ENCODE measurements around the gene PHLPP1.

PHLPP1 gene

DNA sequence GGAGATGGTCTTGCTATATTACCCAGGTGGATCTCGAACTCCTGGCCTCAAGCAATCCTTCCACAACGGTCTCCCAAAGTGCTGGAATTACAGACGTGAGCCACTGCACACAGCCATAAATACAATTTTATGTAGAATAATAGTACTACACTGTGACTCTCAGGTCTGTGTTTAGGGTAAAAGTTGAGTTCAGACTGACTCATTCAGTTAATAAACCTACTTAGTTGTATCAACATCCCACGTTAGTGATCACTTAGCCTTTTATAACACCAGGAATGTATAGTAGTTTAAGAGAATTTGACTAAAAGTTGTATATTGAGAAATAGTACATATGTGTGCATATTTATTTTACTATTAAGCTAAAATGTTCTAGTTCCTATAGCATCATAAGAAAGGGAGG is 237.5 kb downstream of the PHLPP1 start:
- DNase-seq, result no peak

DNA sequence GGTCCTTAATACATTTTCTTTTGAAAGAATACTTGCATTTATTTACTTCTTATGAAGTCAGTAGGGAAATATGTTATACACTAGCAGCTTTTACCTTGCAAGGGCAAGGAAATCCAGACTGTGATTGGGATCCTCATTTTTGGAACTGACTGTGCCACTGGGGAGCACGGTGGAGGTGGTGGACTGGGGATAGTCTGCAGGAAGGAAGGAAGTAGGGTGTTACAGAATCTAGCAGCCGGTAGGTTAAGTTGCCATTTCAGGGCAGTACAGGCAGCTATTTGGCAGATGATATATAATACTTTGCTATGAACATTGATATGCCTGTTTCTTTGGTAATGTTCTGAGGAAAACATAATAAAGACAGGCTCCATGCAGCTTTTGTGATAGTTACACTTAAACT is 238.3 kb downstream of the PHLPP1 start:
- no peak for DNase-seq

DNA sequence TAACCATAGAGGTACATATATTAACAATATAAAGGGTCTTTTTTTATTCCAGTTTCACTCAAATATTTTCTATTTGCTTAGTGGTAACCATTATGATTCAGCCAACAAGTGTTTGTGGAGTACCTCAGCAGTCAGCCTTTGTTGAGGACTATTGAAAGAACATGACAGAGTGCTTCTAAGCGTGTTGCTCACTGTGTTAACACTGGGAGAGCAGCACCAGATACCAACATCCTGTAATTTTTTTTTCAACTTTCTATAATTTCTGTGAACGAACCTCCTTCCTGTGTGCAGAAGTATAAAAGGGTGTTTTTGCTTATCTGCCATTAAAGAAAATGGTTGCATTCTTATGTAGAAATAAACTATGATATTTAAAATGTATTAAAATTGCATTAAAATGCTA is 239.0 kb downstream of the PHLPP1 start:
- DNase-seq, result no peak

DNA sequence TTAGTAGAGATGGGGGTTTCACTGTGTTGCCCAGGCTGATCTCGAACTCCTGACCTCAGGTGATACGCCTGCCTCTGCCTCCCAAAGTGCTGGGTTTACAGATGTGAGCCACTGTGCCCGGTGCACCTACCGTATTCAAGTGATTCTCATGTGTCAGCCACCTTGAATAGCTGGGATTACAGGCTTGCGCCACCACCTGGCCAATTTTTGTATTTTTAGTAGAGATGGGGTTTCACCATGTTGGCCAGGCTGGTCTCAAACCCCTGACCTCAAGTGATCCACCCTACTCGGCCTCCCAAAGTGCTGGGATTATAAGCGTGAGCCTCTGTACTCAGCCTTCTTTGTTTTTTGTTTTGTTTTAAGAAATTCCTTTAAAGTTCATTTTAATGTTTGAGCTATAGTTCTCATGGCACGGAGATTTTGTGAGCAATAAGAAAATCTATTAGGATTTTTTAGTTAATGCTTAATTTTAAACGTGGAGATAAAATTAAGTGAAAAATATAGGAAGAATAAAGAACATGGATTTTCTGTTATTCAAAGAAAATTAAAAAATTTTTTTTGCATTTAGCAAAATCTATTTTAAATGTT is 242.6 kb downstream of the PHLPP1 start:
- DNase-seq, result peak; percentile 48 to 49

DNA sequence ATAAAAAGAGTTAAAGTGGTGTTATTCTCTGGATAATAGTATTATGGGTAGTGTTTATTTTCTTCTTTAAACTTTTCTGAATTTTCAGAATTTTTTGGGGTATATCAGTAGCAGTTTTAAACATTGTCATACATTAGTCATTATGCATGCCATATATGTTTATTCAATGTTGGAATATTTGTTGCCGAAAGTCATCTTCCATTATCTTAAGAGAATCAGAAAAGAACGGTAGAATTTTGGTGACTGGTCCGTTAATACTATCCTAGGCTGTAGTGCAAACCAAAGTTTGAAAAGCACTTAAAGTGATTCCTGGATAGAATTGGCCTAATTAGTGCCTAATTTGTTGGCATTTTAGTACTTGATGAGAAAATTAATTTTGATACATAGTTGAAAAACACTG is 244.1 kb downstream of the PHLPP1 start:
- DNase-seq, result no peak

DNA sequence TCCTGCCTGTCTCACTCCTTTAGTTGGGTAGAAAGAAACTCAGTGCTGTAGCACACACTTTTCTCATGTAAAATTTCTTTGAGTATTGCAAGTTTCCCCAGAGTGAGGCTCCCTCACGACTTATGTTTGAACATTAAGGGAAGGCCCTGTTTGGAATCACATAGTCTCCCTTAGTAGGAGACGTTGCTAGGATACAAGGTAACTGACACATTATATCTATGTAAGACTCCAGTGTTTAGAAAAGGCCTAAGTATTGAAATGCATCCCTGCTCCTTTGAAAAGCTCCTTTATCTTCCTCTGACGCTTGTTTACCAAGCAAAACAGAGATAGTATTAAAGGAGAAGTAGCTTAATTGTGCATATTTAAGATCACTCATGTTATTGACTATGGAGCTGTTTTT is 248.2 kb downstream of the PHLPP1 start:
- no peak for DNase-seq

DNA sequence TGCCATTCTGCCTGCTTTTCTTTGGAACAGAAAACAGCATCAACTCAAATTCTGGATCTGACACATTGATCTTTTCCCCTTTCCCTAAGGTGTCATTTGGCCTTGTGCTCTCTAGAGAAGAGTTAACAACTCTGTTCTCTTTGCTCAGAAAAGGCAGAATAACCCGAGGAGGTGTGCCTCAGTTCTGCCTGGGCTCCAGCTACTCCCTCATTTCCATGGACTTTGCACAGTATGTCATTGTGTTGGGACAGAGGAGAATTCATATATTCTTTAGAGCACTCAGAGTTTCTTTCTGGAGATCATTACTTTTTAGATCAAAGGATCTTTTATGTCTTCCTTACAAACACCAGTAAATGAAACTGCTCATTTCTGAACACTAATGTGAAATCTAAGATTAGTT is 249.1 kb downstream of the PHLPP1 start:
- DNase-seq, result no peak

DNA sequence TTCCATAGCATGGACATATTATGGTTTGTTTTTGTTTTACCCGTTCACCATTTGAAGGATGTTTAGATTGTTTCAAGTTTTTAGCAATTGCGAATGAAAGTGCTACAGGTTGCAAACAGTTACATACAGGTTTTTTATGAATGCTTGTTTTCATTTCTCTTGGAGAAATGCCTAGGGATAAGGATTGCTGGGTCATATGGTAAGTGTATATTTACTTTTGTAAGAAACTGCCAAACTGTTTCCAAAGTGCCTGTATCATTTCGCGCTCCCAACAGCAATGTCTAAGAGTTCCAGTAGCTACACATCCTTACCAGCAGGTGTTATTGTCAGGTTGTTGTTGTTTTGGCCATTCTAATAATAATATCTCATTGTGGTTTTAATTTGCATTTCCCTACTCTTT is 251.7 kb downstream of the PHLPP1 start:
- DNase-seq, result no peak

DNA sequence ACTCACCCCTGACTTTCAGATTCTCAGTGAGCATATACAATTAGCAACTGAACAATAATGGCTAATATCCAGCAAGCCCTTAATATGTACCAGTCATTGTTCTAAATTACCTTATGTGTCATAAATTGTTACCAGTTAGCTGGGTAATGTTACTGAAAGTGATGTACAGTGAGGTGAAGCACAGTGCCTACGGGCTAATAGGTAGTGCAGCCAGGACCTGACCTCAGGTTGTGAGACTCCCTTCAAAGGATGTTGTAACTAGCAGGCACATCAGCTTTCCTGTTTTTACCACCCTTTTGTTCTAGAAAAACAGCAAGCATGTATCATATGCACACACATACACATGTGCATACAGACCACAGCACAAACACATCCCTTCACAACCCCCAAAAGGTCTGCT is 258.3 kb downstream of the PHLPP1 start:
- no peak for DNase-seq

DNA sequence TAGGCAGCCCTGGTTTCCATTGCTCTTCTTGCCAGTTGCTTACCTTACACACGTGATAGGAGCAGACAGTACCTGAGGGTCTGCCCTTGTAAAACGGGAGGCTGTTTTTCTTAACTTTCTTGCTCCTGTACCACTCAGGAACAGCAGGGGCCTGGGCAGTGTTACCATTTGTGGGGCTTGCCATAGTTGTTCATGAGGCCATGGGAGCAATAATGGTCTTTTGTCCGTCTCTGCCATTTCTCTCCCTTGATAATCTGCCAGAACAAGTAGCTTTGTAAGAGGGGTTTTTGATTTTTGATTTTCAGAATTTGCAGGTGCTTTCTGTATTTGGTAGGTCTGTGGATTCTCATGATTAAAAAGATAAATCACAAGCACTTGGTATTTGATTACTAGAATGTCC is 259.0 kb downstream of the PHLPP1 start:
- DNase-seq, result no peak

GRCh38 chr18:62974928-62975675 is 259.8 kb downstream of the PHLPP1 start:
- no peak for DNase-seq

- DNase-seq, result no peak
Observed at GRCh38 chr18:62975785-62976184, 260.4 kb downstream of the PHLPP1 start.

DNA sequence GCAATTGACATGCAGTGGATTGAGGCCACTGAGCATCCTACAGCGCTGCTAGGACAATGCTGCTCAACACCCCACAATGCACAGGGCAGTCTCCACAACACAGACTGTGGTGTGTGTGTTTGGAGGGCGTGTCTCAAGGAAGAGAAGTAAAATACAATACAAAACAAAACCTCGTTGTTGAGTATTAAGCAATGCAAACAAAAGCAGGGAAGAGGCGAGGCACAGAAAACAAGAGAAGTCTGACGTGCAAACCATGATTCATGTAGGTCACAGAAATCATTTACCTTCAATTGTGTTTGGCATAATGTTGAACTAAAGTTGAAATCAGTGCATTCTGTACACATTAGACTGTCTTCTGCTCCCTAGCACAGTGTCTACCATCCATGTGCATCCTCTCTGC is 260.9 kb downstream of the PHLPP1 start:
- no peak for DNase-seq

GRCh38 chr18:62977512-62977911 is 262.2 kb downstream of the PHLPP1 start:
- no peak for DNase-seq

DNA sequence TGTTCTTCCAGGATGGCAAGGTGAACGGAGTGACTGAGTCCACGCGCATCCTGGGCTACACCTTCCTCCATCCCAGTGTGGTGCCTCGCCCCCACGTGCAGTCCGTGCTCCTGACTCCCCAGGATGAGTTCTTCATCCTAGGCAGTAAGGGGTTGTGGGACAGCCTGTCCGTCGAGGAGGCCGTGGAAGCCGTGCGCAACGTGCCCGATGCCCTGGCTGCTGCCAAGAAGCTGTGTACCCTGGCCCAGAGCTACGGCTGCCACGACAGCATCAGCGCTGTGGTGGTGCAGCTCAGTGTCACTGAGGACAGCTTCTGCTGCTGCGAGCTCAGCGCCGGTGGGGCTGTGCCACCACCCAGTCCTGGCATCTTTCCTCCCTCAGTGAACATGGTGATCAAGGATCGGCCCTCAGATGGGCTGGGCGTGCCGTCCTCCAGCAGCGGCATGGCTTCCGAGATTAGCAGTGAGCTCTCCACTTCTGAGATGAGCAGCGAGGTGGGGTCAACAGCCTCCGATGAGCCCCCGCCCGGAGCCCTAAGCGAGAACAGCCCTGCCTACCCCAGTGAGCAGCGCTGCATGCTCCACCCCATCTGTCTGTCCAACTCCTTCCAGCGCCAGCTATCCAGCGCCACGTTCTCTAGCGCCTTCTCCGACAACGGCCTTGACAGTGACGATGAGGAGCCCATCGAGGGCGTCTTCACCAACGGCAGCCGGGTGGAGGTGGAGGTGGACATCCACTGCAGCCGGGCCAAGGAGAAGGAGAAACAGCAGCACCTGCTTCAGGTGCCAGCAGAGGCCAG is 263.1 kb downstream of the PHLPP1 start:
- DNase-seq, result no peak

DNA sequence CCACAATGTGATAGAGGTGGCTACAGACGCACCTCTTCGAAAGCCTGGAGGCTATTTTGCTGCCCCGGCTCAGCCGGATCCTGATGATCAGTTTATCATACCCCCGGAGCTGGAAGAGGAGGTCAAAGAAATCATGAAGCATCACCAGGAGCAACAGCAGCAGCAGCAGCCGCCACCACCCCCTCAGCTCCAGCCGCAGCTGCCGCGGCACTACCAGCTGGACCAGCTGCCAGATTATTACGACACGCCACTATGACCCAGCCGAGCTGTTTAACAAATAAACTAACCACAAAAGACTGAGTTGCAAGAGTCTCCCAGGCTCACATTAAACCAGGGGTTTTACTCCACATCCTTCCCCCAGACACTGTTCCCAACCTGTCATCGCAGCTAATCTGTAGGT is 263.8 kb downstream of the PHLPP1 start:
- peak in 1 of 2 donors; percentile 26 for DNase-seq

GRCh38 chr18:62979900-62980299 is 264.6 kb downstream of the PHLPP1 start:
- DNase-seq, result no peak

GRCh38 chr18:62981566-62981965 is 266.2 kb downstream of the PHLPP1 start:
- no peak for DNase-seq

- DNase-seq, result peak; percentile 60
Observed at GRCh38 chr18:62982600-62983251, 267.4 kb downstream of the PHLPP1 start.

DNA sequence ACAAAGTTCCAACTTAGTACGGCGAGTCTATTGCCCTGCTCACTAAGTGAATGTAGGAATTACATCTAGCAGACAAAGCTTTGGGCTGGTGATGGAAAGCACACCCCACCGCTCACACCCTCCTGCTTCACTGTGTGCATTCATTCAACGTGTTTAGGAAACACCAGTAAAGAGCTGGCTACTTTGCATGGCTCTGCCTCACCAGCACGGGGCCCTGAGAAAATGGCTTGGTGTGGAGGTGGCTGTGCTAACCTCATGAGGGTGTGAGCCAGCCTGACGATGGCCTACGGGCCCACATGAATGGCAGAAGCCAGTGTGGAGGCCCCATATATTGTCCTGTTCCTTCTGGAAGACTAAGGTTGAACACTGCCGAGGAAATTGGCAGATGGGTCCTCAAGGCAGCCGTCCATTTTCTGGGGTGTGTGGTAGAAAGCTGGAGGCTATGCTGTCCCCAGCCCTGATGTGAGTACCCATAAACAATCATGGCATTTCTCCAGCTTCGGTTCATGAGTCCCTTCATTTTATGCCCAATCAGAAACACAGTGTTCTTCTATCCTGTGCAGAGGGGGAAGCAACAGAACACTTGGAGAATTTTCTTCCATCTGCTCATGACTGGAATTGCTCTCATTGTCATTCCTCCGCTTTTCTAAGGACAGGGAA is 269.4 kb downstream of the PHLPP1 start:
- DNase-seq, result no peak

- DNase-seq, result no peak
Observed at GRCh38 chr18:62986490-62986889, 271.1 kb downstream of the PHLPP1 start.

DNA sequence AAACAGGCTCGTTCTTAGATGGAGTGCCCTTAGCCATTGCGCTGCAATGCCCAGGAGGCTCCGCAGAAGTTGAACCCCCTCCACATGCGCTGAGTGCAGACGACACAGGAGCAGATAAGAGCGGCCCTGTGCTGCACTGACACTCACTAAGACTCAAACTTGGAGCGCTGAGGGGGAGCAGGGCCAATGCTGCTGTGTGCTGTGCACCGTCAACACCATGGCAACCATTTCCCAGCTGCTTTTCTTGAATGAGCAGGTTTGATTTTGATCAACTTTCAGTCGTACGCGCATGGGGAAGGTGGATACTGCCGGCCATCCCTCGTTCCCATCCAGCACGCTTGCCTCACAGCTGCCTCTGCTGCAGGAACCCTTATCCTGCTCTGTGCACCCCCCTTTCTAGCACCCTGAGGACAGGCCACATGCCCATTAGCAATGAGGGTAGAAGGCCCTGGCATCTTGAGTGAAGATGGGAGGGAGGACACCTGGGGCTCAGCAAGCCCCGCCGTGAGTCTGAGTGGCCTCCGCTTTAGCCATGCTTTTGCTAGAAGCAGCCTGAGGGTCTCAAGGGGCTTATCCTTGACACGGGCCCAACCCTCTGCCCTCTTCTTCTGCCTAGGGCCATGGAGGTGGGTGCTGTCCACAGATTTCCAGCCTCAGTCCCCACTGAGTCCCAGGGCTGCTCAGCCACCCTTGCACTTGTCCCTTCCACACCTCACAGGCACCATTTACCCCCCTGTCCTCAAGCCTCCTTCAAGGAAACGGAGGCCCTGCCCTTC is 271.9 kb downstream of the PHLPP1 start:
- DNase-seq, result no peak
